IPS-11a (cell line): ENCODE data around the gene OGG1.
"Not testable (repeated sequence)": the region's sequence is repeated elsewhere in the genome, so short reads cannot be mapped to it uniquely, and the experiment has no call there.

ENCODE experiments used
- H3K4me3 ChIP-seq: one replicate; pipeline ENCODE4 v1.5.1; 2013; ENCODE audit warnings: low read depth, low read length, control low read depth

The OGG1 gene

GRCh38 chr3:9760779-9761505, 11.2 kb downstream of the OGG1 start:
- no peak overlapping the region for H3K4me3 ChIP-seq

- H3K4me3 ChIP-seq = no peak overlapping the region
Measured at GRCh38 chr3:9761919-9762318, 12.2 kb downstream of the OGG1 start.

GRCh38 chr3:9762871-9763270, 13.1 kb downstream of the OGG1 start:
- H3K4me3 ChIP-seq = no peak overlapping the region

- H3K4me3 ChIP-seq = no peak overlapping the region
Measured at GRCh38 chr3:9765865-9766264, 16.1 kb downstream of the OGG1 start.

GRCh38 chr3:9767418-9767817, 17.7 kb downstream of the OGG1 start:
- H3K4me3 ChIP-seq = no peak overlapping the region

- no peak overlapping the region for H3K4me3 ChIP-seq
Measured at GRCh38 chr3:9768141-9768775, 18.5 kb downstream of the OGG1 start.

- no peak overlapping the region for H3K4me3 ChIP-seq
Measured at GRCh38 chr3:9769012-9769411, 19.3 kb downstream of the OGG1 start.

GRCh38 chr3:9769426-9770275, 19.9 kb downstream of the OGG1 start, which contains the start of gene CAMK1:
Gene CAMK1 (minus strand): TSS chr3:9769947. CDS start chr3:9767749, 2,198 bp downstream.
- H3K4me3 ChIP-seq = peak within 1 kb of the TSS; percentile 35

GRCh38 chr3:9770276-9770812, 20.6 kb downstream of the OGG1 start:
- peak overlapping the region; percentile 35 for H3K4me3 ChIP-seq

- not testable (repeated sequence) for H3K4me3 ChIP-seq
Measured at GRCh38 chr3:9771007-9771406, 21.3 kb downstream of the OGG1 start.

GRCh38 chr3:9776896-9777693, 27.3 kb downstream of the OGG1 start:
- no peak overlapping the region for H3K4me3 ChIP-seq

- no peak overlapping the region for H3K4me3 ChIP-seq
Measured at GRCh38 chr3:9777694-9778021, 27.9 kb downstream of the OGG1 start.

GRCh38 chr3:9778143-9779074, 28.7 kb downstream of the OGG1 start:
- H3K4me3 ChIP-seq = no peak overlapping the region

GRCh38 chr3:9779075-9779593, 29.4 kb downstream of the OGG1 start:
- H3K4me3 ChIP-seq = no peak overlapping the region

GRCh38 chr3:9779721-9780457, 30.1 kb downstream of the OGG1 start:
- no peak overlapping the region for H3K4me3 ChIP-seq

GRCh38 chr3:9780458-9780812, 30.7 kb downstream of the OGG1 start:
- no peak overlapping the region for H3K4me3 ChIP-seq

GRCh38 chr3:9780910-9781309, 31.2 kb downstream of the OGG1 start:
- H3K4me3 ChIP-seq = no peak overlapping the region

GRCh38 chr3:9781551-9781950, 31.8 kb downstream of the OGG1 start:
- H3K4me3 ChIP-seq = no peak overlapping the region
